HepG2 (cell line): Measurements from ENCODE around the gene SNAPC4. TPM values are rescaled to one million over a fixed set of nuclear protein-coding genes. Genes with fewer than 3 reads are reported as not detected.

ENCODE experiments used
- CBFB ChIP-seq: sonication (generic); formaldehyde crosslinking; IDR thresholded peaks from 2 replicates; pipeline ENCODE4 v1.4.0; 2020; ENCODE audit warnings: missing genetic modification reagents
- CEBPG ChIP-seq: IDR thresholded peaks from 2 replicates; pipeline ENCODE4 v1.6.1; 2016
- ELF4 ChIP-seq: sonication (generic); formaldehyde crosslinking; IDR thresholded peaks from 2 replicates; pipeline ENCODE4 v1.5.0; 2020; ENCODE audit warnings: missing genetic modification reagents, mild to moderate bottlenecking, moderate library complexity, borderline replicate concordance
- FLYWCH1 ChIP-seq: sonication (generic); formaldehyde crosslinking; IDR thresholded peaks from 2 replicates; pipeline ENCODE4 v1.8.1; 2023; ENCODE audit warnings: mild to moderate bottlenecking, missing genetic modification reagents
- HOXA7 ChIP-seq: sonication (generic); formaldehyde crosslinking; IDR thresholded peaks from 2 replicates; pipeline ENCODE4 v1.8.1; 2022; ENCODE audit warnings: mild to moderate bottlenecking, missing genetic modification reagents, moderate library complexity
- JUN ChIP-seq: sonication (generic); formaldehyde crosslinking; IDR thresholded peaks from 2 replicates; pipeline ENCODE4 v1.4.0; 2020; ENCODE audit warnings: mild to moderate bottlenecking, missing genetic modification reagents
- MIXL1 ChIP-seq: IDR thresholded peaks from 2 replicates; pipeline ENCODE4 v1.6.1; 2016
- RORA ChIP-seq: sonication (generic); formaldehyde crosslinking; IDR thresholded peaks from 2 replicates; pipeline ENCODE4 v1.5.0; 2020; ENCODE audit warnings: mild to moderate bottlenecking, missing genetic modification reagents, moderate library complexity
- TBX2 ChIP-seq: sonication (generic); formaldehyde crosslinking; IDR thresholded peaks from 2 replicates; pipeline ENCODE4 v1.5.0; 2020; ENCODE audit warnings: missing genetic modification reagents, mild to moderate bottlenecking, borderline replicate concordance
- ZNF510 ChIP-seq: sonication (generic); formaldehyde crosslinking; IDR thresholded peaks from 2 replicates; pipeline ENCODE4 v1.4.0; 2020; ENCODE audit warnings: low read depth, mild to moderate bottlenecking, missing genetic modification reagents
- ZNF878 ChIP-seq: sonication (generic); formaldehyde crosslinking; IDR thresholded peaks from 2 replicates; pipeline ENCODE4 v1.8.1; 2023; ENCODE audit warnings: mild to moderate bottlenecking, missing genetic modification reagents, moderate library complexity
- polyA plus RNA-seq, 8 experiments: library from polyadenylated mRNA; depleted of rRNA in 3 of 8; stranded (reverse) in 7 of 8; unstranded in 1 of 8; fragments of >200 nt; fragmentation: Illumina TruSeq in 4 of 8; extraction: Trizol in 4 of 8; gene quantifications; 2 replicates each; pipeline versions ENCODE4 v1.2.1 to v1.2.3, GENCODE V29; 2011 to 2016; ENCODE audit warnings: low read depth in 4 of 8, missing spikeins in 1 of 8, mixed read lengths in 1 of 8; ENCODE audit not compliant: insufficient read depth in 1 of 8
- total RNA-seq, 5 experiments: library from RNA; depleted of rRNA; stranded (reverse); fragments of >200 nt; fragmentation: Illumina TruSeq; extraction: Trizol; gene quantifications; 2 replicates each; pipeline ENCODE4 v1.2.3, GENCODE V29; 2016; ENCODE audit warnings: low read depth in 1 of 5
- TF ChIP-seq, protein P1 (sequence below): sonication (generic); formaldehyde crosslinking; IDR thresholded peaks from 2 replicates; pipeline ENCODE4 v1.4.0; 2020; ENCODE audit warnings: missing genetic modification reagents, borderline replicate concordance
- TF ChIP-seq, protein P2 (sequence below): sonication (generic); formaldehyde crosslinking; IDR thresholded peaks from 2 replicates; pipeline ENCODE4 v1.4.0; 2020; ENCODE audit warnings: missing genetic modification reagents
- TF ChIP-seq, protein P3 (sequence below): sonication (generic); formaldehyde crosslinking; IDR thresholded peaks from 2 replicates; pipeline ENCODE4 v1.5.0; 2020; ENCODE audit warnings: mild to moderate bottlenecking, missing genetic modification reagents, borderline replicate concordance
- TF ChIP-seq, protein P4 (sequence below), 2 experiments: sonication (generic) in 1 of 2; formaldehyde crosslinking in 1 of 2; IDR thresholded peaks; 2 replicates each; pipeline versions ENCODE4 v1.4.0 to v1.6.1; 2018 to 2020; ENCODE audit warnings: missing genetic modification reagents in 2 of 2, borderline replicate concordance in 1 of 2, low read depth in 1 of 2, mild to moderate bottlenecking in 1 of 2, missing biosample characterization in 1 of 2

SNAPC4 gene
- total and polyA plus RNA-seq, 2 of the 13 experiments (the other 11 are each of a cell fraction or from before 2014, with no cell fraction given), result 2.0 to 6.0 TPM

DNA sequence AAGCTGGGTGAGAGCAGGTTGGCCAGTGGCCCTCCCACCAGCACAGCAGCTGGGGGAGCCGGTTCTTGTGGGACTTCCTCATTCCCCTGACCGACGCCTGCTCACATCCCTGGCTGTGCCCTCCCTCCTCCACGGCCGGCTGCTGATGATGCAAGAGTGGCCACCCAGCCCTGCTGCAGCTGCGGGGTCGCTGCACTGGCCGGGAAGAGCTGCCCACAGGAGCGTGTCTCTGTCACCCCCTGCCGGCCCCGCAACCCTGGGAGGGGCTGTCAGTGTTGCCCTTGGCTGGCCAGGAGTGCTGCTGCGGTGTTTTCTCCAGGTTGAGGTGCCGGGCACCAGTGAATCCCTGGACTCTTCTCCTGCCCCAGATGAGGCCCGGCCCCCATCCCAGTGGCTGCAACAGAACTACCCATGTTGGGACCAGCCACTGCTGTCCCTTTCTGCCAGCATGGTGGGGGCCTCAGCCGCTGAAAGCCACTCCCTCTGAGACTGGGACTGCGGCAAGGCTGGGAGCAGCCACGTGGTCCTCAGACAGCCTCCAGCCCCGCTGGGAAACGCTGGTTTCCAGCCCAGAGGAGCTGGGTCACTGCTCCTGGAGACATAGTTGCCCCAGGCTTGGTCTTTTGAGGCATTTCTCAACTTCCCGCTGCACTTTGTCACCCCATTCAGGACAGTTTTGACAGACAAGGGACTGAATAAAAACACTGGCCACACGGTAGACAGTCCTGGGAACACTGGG, 27.2 kb downstream of the SNAPC4 start (continued):
- TF ChIP-seq, protein P1, sequence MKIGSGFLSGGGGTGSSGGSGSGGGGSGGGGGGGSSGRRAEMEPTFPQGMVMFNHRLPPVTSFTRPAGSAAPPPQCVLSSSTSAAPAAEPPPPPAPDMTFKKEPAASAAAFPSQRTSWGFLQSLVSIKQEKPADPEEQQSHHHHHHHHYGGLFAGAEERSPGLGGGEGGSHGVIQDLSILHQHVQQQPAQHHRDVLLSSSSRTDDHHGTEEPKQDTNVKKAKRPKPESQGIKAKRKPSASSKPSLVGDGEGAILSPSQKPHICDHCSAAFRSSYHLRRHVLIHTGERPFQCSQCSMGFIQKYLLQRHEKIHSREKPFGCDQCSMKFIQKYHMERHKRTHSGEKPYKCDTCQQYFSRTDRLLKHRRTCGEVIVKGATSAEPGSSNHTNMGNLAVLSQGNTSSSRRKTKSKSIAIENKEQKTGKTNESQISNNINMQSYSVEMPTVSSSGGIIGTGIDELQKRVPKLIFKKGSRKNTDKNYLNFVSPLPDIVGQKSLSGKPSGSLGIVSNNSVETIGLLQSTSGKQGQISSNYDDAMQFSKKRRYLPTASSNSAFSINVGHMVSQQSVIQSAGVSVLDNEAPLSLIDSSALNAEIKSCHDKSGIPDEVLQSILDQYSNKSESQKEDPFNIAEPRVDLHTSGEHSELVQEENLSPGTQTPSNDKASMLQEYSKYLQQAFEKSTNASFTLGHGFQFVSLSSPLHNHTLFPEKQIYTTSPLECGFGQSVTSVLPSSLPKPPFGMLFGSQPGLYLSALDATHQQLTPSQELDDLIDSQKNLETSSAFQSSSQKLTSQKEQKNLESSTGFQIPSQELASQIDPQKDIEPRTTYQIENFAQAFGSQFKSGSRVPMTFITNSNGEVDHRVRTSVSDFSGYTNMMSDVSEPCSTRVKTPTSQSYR, result peak; percentile 63; the same call in 1 of the 2 replicates
- TF ChIP-seq RORA (CRISPR knock-in tag) (no peak), JUN (CRISPR knock-in tag) (no peak), ZNF878 (CRISPR knock-in tag) (no peak), FLYWCH1 (CRISPR knock-in tag) (no peak), MIXL1 (no peak), ELF4 (CRISPR knock-in tag) (no peak), TBX2 (no peak; the same call in 1 of the 2 replicates), CBFB (CRISPR knock-in tag) (peak; percentile 71), CEBPG (CRISPR knock-in tag) (peak; percentile 99), HOXA7 (CRISPR knock-in tag) (no peak), ZNF510 (CRISPR knock-in tag) (no peak)
- TF ChIP-seq, protein P2, sequence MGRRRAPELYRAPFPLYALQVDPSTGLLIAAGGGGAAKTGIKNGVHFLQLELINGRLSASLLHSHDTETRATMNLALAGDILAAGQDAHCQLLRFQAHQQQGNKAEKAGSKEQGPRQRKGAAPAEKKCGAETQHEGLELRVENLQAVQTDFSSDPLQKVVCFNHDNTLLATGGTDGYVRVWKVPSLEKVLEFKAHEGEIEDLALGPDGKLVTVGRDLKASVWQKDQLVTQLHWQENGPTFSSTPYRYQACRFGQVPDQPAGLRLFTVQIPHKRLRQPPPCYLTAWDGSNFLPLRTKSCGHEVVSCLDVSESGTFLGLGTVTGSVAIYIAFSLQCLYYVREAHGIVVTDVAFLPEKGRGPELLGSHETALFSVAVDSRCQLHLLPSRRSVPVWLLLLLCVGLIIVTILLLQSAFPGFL (CRISPR knock-in tag), result no peak
- TF ChIP-seq, protein P3, sequence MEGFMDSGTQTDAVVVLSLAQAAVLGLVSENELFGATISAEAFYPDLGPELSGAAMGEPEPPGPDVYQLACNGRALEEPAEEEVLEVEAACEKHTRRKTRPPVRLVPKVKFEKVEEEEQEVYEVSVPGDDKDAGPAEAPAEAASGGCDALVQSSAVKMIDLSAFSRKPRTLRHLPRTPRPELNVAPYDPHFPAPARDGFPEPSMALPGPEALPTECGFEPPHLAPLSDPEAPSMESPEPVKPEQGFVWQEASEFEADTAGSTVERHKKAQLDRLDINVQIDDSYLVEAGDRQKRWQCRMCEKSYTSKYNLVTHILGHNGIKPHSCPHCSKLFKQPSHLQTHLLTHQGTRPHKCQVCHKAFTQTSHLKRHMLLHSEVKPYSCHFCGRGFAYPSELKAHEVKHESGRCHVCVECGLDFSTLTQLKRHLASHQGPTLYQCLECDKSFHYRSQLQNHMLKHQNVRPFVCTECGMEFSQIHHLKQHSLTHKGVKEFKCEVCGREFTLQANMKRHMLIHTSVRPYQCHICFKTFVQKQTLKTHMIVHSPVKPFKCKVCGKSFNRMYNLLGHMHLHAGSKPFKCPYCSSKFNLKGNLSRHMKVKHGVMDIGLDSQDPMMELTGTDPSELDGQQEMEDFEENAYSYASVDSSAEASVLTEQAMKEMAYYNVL (CRISPR knock-in tag), result no peak
- TF ChIP-seq, protein P4, sequence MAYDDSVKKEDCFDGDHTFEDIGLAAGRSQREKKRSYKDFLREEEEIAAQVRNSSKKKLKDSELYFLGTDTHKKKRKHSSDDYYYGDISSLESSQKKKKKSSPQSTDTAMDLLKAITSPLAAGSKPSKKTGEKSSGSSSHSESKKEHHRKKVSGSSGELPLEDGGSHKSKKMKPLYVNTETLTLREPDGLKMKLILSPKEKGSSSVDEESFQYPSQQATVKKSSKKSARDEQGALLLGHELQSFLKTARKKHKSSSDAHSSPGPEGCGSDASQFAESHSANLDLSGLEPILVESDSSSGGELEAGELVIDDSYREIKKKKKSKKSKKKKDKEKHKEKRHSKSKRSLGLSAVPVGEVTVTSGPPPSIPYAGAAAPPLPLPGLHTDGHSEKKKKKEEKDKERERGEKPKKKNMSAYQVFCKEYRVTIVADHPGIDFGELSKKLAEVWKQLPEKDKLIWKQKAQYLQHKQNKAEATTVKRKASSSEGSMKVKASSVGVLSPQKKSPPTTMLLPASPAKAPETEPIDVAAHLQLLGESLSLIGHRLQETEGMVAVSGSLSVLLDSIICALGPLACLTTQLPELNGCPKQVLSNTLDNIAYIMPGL (CRISPR knock-in tag; IDR thresholded peaks at IDR 0.05; ENCODE audit: borderline replicate concordance in 1 of 2, low read depth in 1 of 2), result peak; percentile 76 to 79; a peak in 2 of 4 replicates
